ENCODE results near the gene VPS37C. TPM values are rescaled to one million over a fixed set of nuclear protein-coding genes. Genes with fewer than 3 reads are reported as not detected.

The VPS37C gene
- total and polyA plus RNA-seq, 4 donors = 2.6 to 6.1 (median 5.1) TPM

GRCh38 chr11:61121917-61122316, 39.3 kb downstream of the VPS37C start:
- Histone ChIP-seq H3K9me3 (ENCODE audit: control insufficient read depth in 4 of 4, low read length in 3 of 4) (no peaks in the 10 kb centered on the region), H3K27ac (ENCODE audit: low read depth in 1 of 2, low read length in 2 of 2) (no peak overlapping the region), H3K36me3 (ENCODE audit: control insufficient read depth in 4 of 4, insufficient read depth in 3 of 4, low read depth in 1 of 4, low read length in 3 of 4) (no peaks in the 10 kb centered on the region), H3K4me3 (ENCODE audit: low read depth in 1 of 3, low read length in 3 of 3) (no peak overlapping the region), H3K4me1 (ENCODE audit: control insufficient read depth in 4 of 4, insufficient read depth in 4 of 4, low read length in 3 of 4) (no peaks in the 10 kb centered on the region), H3K9ac (ENCODE audit: low read depth in 1 of 2, low read length in 2 of 2) (no peak overlapping the region), H3K27me3 (ENCODE audit: control insufficient read depth in 4 of 4, insufficient read depth in 4 of 4, low read length in 3 of 4) (no peaks in the 10 kb centered on the region)
- no peak for DNase-seq (ENCODE audit: low spot score)
- TF ChIP-seq ZBTB33 (IDR thresholded peaks at IDR 0.05) = no peak
- TF ChIP-seq RAD21 (IDR thresholded peaks at IDR 0.05) = no peak
- no peak for TF ChIP-seq MAX (IDR thresholded peaks at IDR 0.05)
- TF ChIP-seq ATF3 (IDR thresholded peaks at IDR 0.05) = no peak
- TF ChIP-seq SP1 (IDR thresholded peaks at IDR 0.05) = no peak
- TF ChIP-seq HNF4A (conservative IDR thresholded peaks at IDR 0.05) = no peak
- no peak for TF ChIP-seq HNF4G (IDR thresholded peaks at IDR 0.05)
- no peak for TF ChIP-seq REST (IDR thresholded peaks at IDR 0.05)
- TF ChIP-seq FOXA1 (IDR thresholded peaks at IDR 0.05) = no peak
- TF ChIP-seq YY1 (IDR thresholded peaks at IDR 0.05) = no peak
- 87% methylated on average over 2 of the region's 2 CpGs for WGBS

- Histone ChIP-seq H3K27me3 (ENCODE audit: control insufficient read depth in 4 of 4, insufficient read depth in 4 of 4, low read length in 3 of 4) (no peaks in the 10 kb centered on the region), H3K36me3 (ENCODE audit: control insufficient read depth in 4 of 4, insufficient read depth in 3 of 4, low read depth in 1 of 4, low read length in 3 of 4) (no peaks in the 10 kb centered on the region), H3K27ac (ENCODE audit: low read depth in 1 of 2, low read length in 2 of 2) (no peak overlapping the region), H3K9ac (ENCODE audit: low read depth in 1 of 2, low read length in 2 of 2) (no peak overlapping the region), H3K9me3 (ENCODE audit: control insufficient read depth in 4 of 4, low read length in 3 of 4) (no peaks in the 10 kb centered on the region), H3K4me3 (ENCODE audit: low read depth in 1 of 3, low read length in 3 of 3) (no peak overlapping the region), H3K4me1 (ENCODE audit: control insufficient read depth in 4 of 4, insufficient read depth in 4 of 4, low read length in 3 of 4) (no peaks in the 10 kb centered on the region)
- 73% methylated on average over 15 of the region's 15 CpGs for WGBS
- TF ChIP-seq FOXA2 (IDR thresholded peaks at IDR 0.05) = no peak
- no peak for TF ChIP-seq GABPA (IDR thresholded peaks at IDR 0.05 in 1 of 2, conservative IDR thresholded peaks at IDR 0.05 in 1 of 2)
- no peak for TF ChIP-seq HNF4A (conservative IDR thresholded peaks at IDR 0.05)
- TF ChIP-seq REST (IDR thresholded peaks at IDR 0.05) = no peak
- DNase-seq (ENCODE audit: low spot score) = no peak
These were observed 39.9 kb downstream of the VPS37C start for GRCh38 chr11:61121192-61121831.
